Neural progenitor cell (in vitro differentiated cells): ENCODE results near the gene ZNF689. TPM values are rescaled to one million over a fixed set of nuclear protein-coding genes. Genes with fewer than 3 reads are reported as not detected.
"Not testable (repeated sequence)": the region's sequence is repeated elsewhere in the genome, so short reads cannot be mapped to it uniquely, and the experiment has no call there.

Experiments used
- DNase-seq: peaks from one replicate; pipeline ENCODE4 v3.0.0-alpha.2; 2016; ENCODE audit warnings: low spot score
- H2AFZ ChIP-seq: fragments of 200-600 bp; sonication (generic); replicated peaks from 2 replicates; pipeline ENCODE4 v1.6.1; 2016; ENCODE audit warnings: antibody characterized with exemption
- H3F3A ChIP-seq: fragments of 200-600 bp; sonication (generic); 2 replicates; pipeline ENCODE4 v1.6.1; 2016; ENCODE audit warnings: antibody characterized with exemption, low read depth
- H3K27ac ChIP-seq: fragments of 200-600 bp; sonication (generic); 2 replicates; pipeline ENCODE4 v1.5.1; 2016; ENCODE audit warnings: mild to moderate bottlenecking
- H3K27me3 ChIP-seq: fragments of 200-600 bp; sonication (generic); 2 replicates; pipeline ENCODE4 v1.6.1; 2016; ENCODE audit warnings: mild to moderate bottlenecking, moderate library complexity
- H3K36me3 ChIP-seq: fragments of 200-600 bp; sonication (generic); 2 replicates; pipeline ENCODE4 v1.5.1; 2016
- H3K4me1 ChIP-seq: fragments of 200-600 bp; sonication (generic); 2 replicates; pipeline ENCODE4 v1.6.1; 2016; ENCODE audit warnings: mixed run types
- H3K4me2 ChIP-seq: fragments of 200-600 bp; sonication (generic); 2 replicates; pipeline ENCODE4 v1.6.1; 2016
- H3K4me3 ChIP-seq: fragments of 200-600 bp; sonication (generic); 2 replicates; pipeline ENCODE4 v1.5.1; 2016
- H3K79me2 ChIP-seq: fragments of 200-600 bp; sonication (generic); 2 replicates; pipeline ENCODE4 v1.6.1; 2016; ENCODE audit warnings: low read depth
- H3K9ac ChIP-seq: fragments of 200-600 bp; sonication (generic); 2 replicates; pipeline ENCODE4 v1.6.1; 2016
- H3K9me3 ChIP-seq: fragments of 200-600 bp; sonication (generic); 2 replicates; pipeline ENCODE4 v1.5.1; 2016; ENCODE audit warnings: low read depth
- H4K20me1 ChIP-seq: fragments of 200-600 bp; sonication (generic); 2 replicates; pipeline ENCODE4 v1.6.1; 2016; ENCODE audit warnings: low read depth
- H3K27ac Mint-ChIP-seq: 3 replicates; pipeline ENCODE4 v1.8.0; 2021; ENCODE audit warnings: mixed read lengths
- H3K27me3 Mint-ChIP-seq: 2 replicates; pipeline ENCODE4 v1.8.0; 2022; ENCODE audit warnings: low read depth, mild to moderate bottlenecking, inconsistent platforms, moderate library complexity, mixed read lengths; ENCODE audit not compliant: insufficient read depth
- H3K36me3 Mint-ChIP-seq: 3 replicates; pipeline ENCODE4 v1.8.0; 2021; ENCODE audit warnings: mixed read lengths
- H3K4me1 Mint-ChIP-seq: 3 replicates; pipeline ENCODE4 v1.8.0; 2021; ENCODE audit warnings: mixed read lengths
- H3K4me3 Mint-ChIP-seq: 3 replicates; pipeline ENCODE4 v1.8.0; 2021; ENCODE audit warnings: mild to moderate bottlenecking, moderate library complexity, mixed read lengths
- H3K9me3 Mint-ChIP-seq: 3 replicates; pipeline ENCODE4 v1.8.0; 2020; ENCODE audit warnings: mixed read lengths
- CTCF ChIP-seq: fragments of 200-600 bp; sonication (generic); IDR thresholded peaks from 2 replicates; pipeline ENCODE4 v1.5.1; 2017; ENCODE audit warnings: antibody characterized with exemption, mild to moderate bottlenecking
- EZH2 ChIP-seq: fragments of 200-600 bp; sonication (generic); IDR thresholded peaks from 2 replicates; pipeline ENCODE4 v1.6.1; 2017; ENCODE audit warnings: antibody characterized with exemption, mild to moderate bottlenecking, moderate library complexity
- EZH2phosphoT487 ChIP-seq: fragments of 200-600 bp; sonication (generic); IDR thresholded peaks from 2 replicates; pipeline ENCODE4 v1.6.1; 2017; ENCODE audit warnings: antibody characterized with exemption
- total RNA-seq: library from RNA; depleted of rRNA; stranded (reverse); fragments of >200 nt; gene quantifications from 2 replicates; pipeline ENCODE4 v1.2.3, GENCODE V29; 2015; ENCODE audit warnings: low replicate concordance

Gene ZNF689
- total RNA-seq, 1 donor from 2014 or later: 9.2 TPM

- peak; percentile 47 for DNase-seq
- Mint-ChIP-seq H3K4me1 (peaks cover 19% of the 10 kb centered on the region), H3K27me3 (peaks cover 16% of the 10 kb centered on the region)
These were observed 27.8 kb upstream of the ZNF689 start for GRCh38 chr16:30637944-30638343.

GRCh38 chr16:30637139-30637538 lies 26.9 kb upstream of the ZNF689 start:
- not testable (repeated sequence) for H3K4me3 ChIP-seq, H2AFZ ChIP-seq, H3K4me2 ChIP-seq, H3K27ac Mint-ChIP-seq, H4K20me1 ChIP-seq, H3K9ac ChIP-seq, H3K9me3 Mint-ChIP-seq, H3K36me3 ChIP-seq, H3K27ac ChIP-seq, H3K4me1 ChIP-seq, H3K9me3 ChIP-seq, H3K4me3 Mint-ChIP-seq, DNase-seq, H3K36me3 Mint-ChIP-seq
- Histone ChIP-seq H3K27me3 (peaks cover 14% of the 10 kb centered on the region), H3F3A (peaks cover 18% of the 10 kb centered on the region), H3K79me2 (peaks cover 19% of the 10 kb centered on the region)
- H3K27me3 Mint-ChIP-seq: peaks cover 16% of the 10 kb centered on the region
- peaks cover 19% of the 10 kb centered on the region for H3K4me1 Mint-ChIP-seq

More at GRCh38 chr16:30637944-30638343, 27.8 kb upstream of the ZNF689 start:
- peaks cover 14% of the 10 kb centered on the region for H3K27me3 ChIP-seq
- peaks cover 18% of the 10 kb centered on the region for H3F3A ChIP-seq
- H3K9ac ChIP-seq: no peak overlapping the region
- H2AFZ ChIP-seq: no peak overlapping the region
- H3K4me1 ChIP-seq: peaks cover 3% of the 10 kb centered on the region
- H3K9me3 Mint-ChIP-seq: no peaks in the 10 kb centered on the region
- H4K20me1 ChIP-seq: no peaks in the 10 kb centered on the region
- no peak overlapping the region for H3K4me2 ChIP-seq
- H3K36me3 ChIP-seq: no peaks in the 10 kb centered on the region
- H3K4me3 ChIP-seq: no peak overlapping the region
- H3K9me3 ChIP-seq: no peaks in the 10 kb centered on the region
- TF ChIP-seq EZH2: no peak
- TF ChIP-seq EZH2phosphoT487: no peak
- peak; percentile 55 for TF ChIP-seq CTCF
- no peaks in the 10 kb centered on the region for H3K36me3 Mint-ChIP-seq
- H3K4me3 Mint-ChIP-seq: peak overlapping the region; percentile 29
- peaks cover 19% of the 10 kb centered on the region for H3K79me2 ChIP-seq
- H3K27ac Mint-ChIP-seq: no peak overlapping the region
- no peak overlapping the region for H3K27ac ChIP-seq

GRCh38 chr16:30636599-30636998 lies 26.4 kb upstream of the ZNF689 start:
- H3K27me3 Mint-ChIP-seq: peaks cover 13% of the 10 kb centered on the region

More at GRCh38 chr16:30636599-30636998, 26.4 kb upstream of the ZNF689 start:
- H3K4me2 ChIP-seq: no peak overlapping the region
- Mint-ChIP-seq H3K4me3 (peak overlapping the region; percentile 2), H3K9me3 (no peaks in the 10 kb centered on the region), H3K36me3 (no peaks in the 10 kb centered on the region), H3K27ac (no peak overlapping the region), H3K4me1 (peaks cover 19% of the 10 kb centered on the region)
- H4K20me1 ChIP-seq: no peaks in the 10 kb centered on the region
- peaks cover 14% of the 10 kb centered on the region for H3K27me3 ChIP-seq
- DNase-seq: no peak
- H3K79me2 ChIP-seq: peaks cover 19% of the 10 kb centered on the region
- H3K9me3 ChIP-seq: no peaks in the 10 kb centered on the region
- no peak overlapping the region for H3K4me3 ChIP-seq
- no peaks in the 10 kb centered on the region for H3K36me3 ChIP-seq
- no peak overlapping the region for H2AFZ ChIP-seq
- H3K4me1 ChIP-seq: peaks cover 3% of the 10 kb centered on the region
- H3F3A ChIP-seq: peaks cover 18% of the 10 kb centered on the region
- TF ChIP-seq EZH2 (no peak), EZH2phosphoT487 (no peak), CTCF (no peak)
- no peak overlapping the region for H3K27ac ChIP-seq
- no peak overlapping the region for H3K9ac ChIP-seq
